ENCODE results near the gene CFAP20DC. TPM values are rescaled to one million over a fixed set of nuclear protein-coding genes. Genes with fewer than 3 reads are reported as not detected.

CFAP20DC gene
- total RNA-seq, 1 experiment from 2014 or later = 4.5 TPM

DNA sequence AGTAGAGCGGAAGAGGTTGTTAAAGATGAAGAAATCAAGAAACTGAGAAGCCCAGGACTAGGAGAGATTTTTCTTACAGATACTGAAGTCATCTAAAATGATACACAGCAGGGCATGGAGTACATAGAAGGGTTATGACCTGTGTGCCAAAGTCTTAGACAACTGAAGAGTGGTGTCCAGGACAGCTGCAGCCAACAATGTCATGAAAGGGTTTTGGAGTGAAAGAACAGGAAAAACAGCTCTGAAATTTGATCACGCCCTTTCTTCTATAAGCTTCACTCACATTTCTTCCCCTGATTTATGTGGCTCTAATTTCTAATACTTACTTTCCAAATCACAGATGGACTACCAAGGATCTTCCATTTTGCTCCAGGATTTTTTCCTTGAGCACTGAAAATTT lies 3.0 kb downstream of the CFAP20DC start:
- Mint-ChIP-seq H3K4me3 (no peak overlapping the region), H3K27ac (no peak overlapping the region), H3K36me3 (ENCODE audit: insufficient read depth in 1 of 3, low read depth in 3 of 3) (no peaks in the 10 kb centered on the region), H3K27me3 (ENCODE audit: low read depth) (peaks cover 2% of the 10 kb centered on the region), H3K4me1 (peaks cover 11 to 16% of the 10 kb centered on the region in 2 experiments), H3K9me3 (no peaks in the 10 kb centered on the region)
- no peaks in the 10 kb centered on the region for H3K4me1 ChIP-seq (ENCODE audit: insufficient read depth, low read length)
- H4K91ac ChIP-seq (ENCODE audit: insufficient read length, low read depth, low read length) = no peak overlapping the region
- WGBS (ENCODE audit: extremely low coverage, insufficient read length, low lambda C conversion rate) = no CpG with 5 or more reads among the region's 2 CpGs
- no peak overlapping the region for H3K9ac ChIP-seq (ENCODE audit: extremely low read depth, insufficient read length, low read length)
- no peaks in the 10 kb centered on the region for H3K79me1 ChIP-seq (ENCODE audit: insufficient read depth, low read depth, low read length, poor library complexity, severe bottlenecking)
- DNase-seq = no peak
- no peak overlapping the region for H2AFZ ChIP-seq (ENCODE audit: low read length)
- H3K18ac ChIP-seq (ENCODE audit: insufficient read length, low read depth, low read length) = no peak overlapping the region
- no peak overlapping the region for H3K23ac ChIP-seq (ENCODE audit: insufficient read length, low read depth, low read length)
- no peak overlapping the region for H3K27ac ChIP-seq (ENCODE audit: insufficient read length, low read depth, low read length)
- no peak overlapping the region for H3K4me2 ChIP-seq (ENCODE audit: insufficient read depth, insufficient read length, low read length)
- no peak overlapping the region for H2BK5ac ChIP-seq (ENCODE audit: insufficient read length, low read length)
- H2BK20ac ChIP-seq (ENCODE audit: low read depth, low read length, poor library complexity, severe bottlenecking) = no peak overlapping the region
- H4K5ac ChIP-seq (ENCODE audit: insufficient read length, low read depth, low read length) = no peak overlapping the region
- H4K20me1 ChIP-seq (ENCODE audit: control insufficient read depth, insufficient read depth, insufficient read length) = no peaks in the 10 kb centered on the region
- H3T11ph ChIP-seq (ENCODE audit: low read length) = no peak overlapping the region
- no peak overlapping the region for H3K56ac ChIP-seq (ENCODE audit: insufficient read length, low read depth, low read length)
- no peak overlapping the region for H2BK12ac ChIP-seq (ENCODE audit: insufficient read length, low read depth, low read length)
- H3K14ac ChIP-seq (ENCODE audit: insufficient read depth, low read length) = no peak overlapping the region
- no peaks in the 10 kb centered on the region for H3K9me3 ChIP-seq (ENCODE audit: control insufficient read depth, low read depth, low read length)
- H3K79me2 ChIP-seq (ENCODE audit: insufficient read depth, low read length) = no peaks in the 10 kb centered on the region
- no peak overlapping the region for H2AK5ac ChIP-seq (ENCODE audit: insufficient read length, low read length)
- H3K23me2 ChIP-seq (ENCODE audit: insufficient read length, low read depth, low read length, poor library complexity, severe bottlenecking) = peaks cover 7% of the 10 kb centered on the region
- H2BK15ac ChIP-seq (ENCODE audit: low read depth, low read length) = no peak overlapping the region
- H3K27me3 ChIP-seq (ENCODE audit: insufficient read depth, low read length) = no peaks in the 10 kb centered on the region
- H4K8ac ChIP-seq (replicated peaks; ENCODE audit: insufficient read length, low read depth, low read length) = no peak overlapping the region
- H2BK120ac ChIP-seq (ENCODE audit: low read depth, low read length, poor library complexity, severe bottlenecking) = no peak overlapping the region
- no peak for TF ChIP-seq CTCF (conservative IDR thresholded peaks at IDR 0.05)
- no peak overlapping the region for H3K4ac ChIP-seq (ENCODE audit: low read depth, low read length)
